Breast epithelium (tissue), 4 donors: ENCODE measurements around the gene HAUS8. TPM values are rescaled to one million over a fixed set of nuclear protein-coding genes. Genes with fewer than 3 reads are reported as not detected.
"Not testable (repeated sequence)": the region's sequence is repeated elsewhere in the genome, so short reads cannot be mapped to it uniquely, and the experiment has no call there.

Experiments
- DNase-seq, 2 donors: peaks; one replicate each; pipeline ENCODE4 v3.0.0-alpha.2; 2019; ENCODE audit warnings: low spot score in 2 of 2
- H3K27ac ChIP-seq, 2 donors: fragments of 200-600 bp; sonication (generic) in 1 of 2; one replicate each; pipeline ENCODE4 v1.5.1; 2016 to 2019; ENCODE audit warnings: mild to moderate bottlenecking in 1 of 2
- H3K27me3 ChIP-seq, 2 donors: fragments of 200-600 bp; sonication (generic) in 1 of 2; one replicate each; pipeline versions ENCODE4 v1.5.1 to v1.6.0; 2017 to 2019; ENCODE audit warnings: control low read depth in 1 of 2, mild to moderate bottlenecking in 1 of 2
- H3K36me3 ChIP-seq: fragments of 200-600 bp; one replicate; pipeline ENCODE4 v1.5.1; 2019
- H3K4me1 ChIP-seq, 2 donors: fragments of 200-600 bp; sonication (generic); one replicate each; pipeline ENCODE4 v1.5.1; 2016 to 2019; ENCODE audit warnings: control low read depth in 1 of 2
- H3K4me3 ChIP-seq, 3 donors: fragments of 200-600 bp; sonication (generic); 1 replicate in 2 of 3; 2 replicates in 1 of 3; pipeline ENCODE4 v1.5.1; 2016 to 2019; ENCODE audit warnings: mild to moderate bottlenecking in 3 of 3, moderate library complexity in 2 of 3
- H3K9me3 ChIP-seq, 2 donors: fragments of 200-600 bp; sonication (generic) in 1 of 2; one replicate each; pipeline ENCODE4 v1.5.1; 2016 to 2019; ENCODE audit warnings: control low read depth in 1 of 2
- POLR2A ChIP-seq: fragments of 450-650 bp; IDR thresholded peaks from one replicate; pipeline ENCODE4 v1.6.1; 2016; ENCODE audit warnings: antibody characterized with exemption, mild to moderate bottlenecking, moderate library complexity
- POLR2AphosphoS5 ChIP-seq, 3 donors: sonication (generic); formaldehyde crosslinking; IDR thresholded peaks; one replicate each; pipeline ENCODE4 v1.6.1; 2017; ENCODE audit warnings: antibody characterized with exemption in 3 of 3
- intact Hi-C: fragments of 100-400 bp; cut with DNase I; formaldehyde crosslinking; loops from one replicate; pipeline ENCODE4 v1.15.1; 2023; ENCODE audit warnings: low total_unique reads
- total RNA-seq, 3 donors: library from RNA; depleted of rRNA; stranded (reverse); fragments of >200 nt; gene quantifications; one replicate each; pipeline ENCODE4 v1.1.0, GENCODE V29; 2016
- TF ChIP-seq, protein P1 (sequence below), 3 donors: fragments of 450-650 bp; IDR thresholded peaks; one replicate each; pipeline ENCODE4 v1.5.1; 2016 to 2017; ENCODE audit warnings: antibody characterized with exemption in 3 of 3, mild to moderate bottlenecking in 3 of 3, moderate library complexity in 3 of 3

The HAUS8 gene
- total RNA-seq, 3 donors from 2014 or later: 5.6 to 6.7 (median 5.8) TPM

- TF ChIP-seq POLR2A (no peak), POLR2AphosphoS5 (IDR thresholded peaks at IDR 0.05) (no peak)
- TF ChIP-seq, protein P1, sequence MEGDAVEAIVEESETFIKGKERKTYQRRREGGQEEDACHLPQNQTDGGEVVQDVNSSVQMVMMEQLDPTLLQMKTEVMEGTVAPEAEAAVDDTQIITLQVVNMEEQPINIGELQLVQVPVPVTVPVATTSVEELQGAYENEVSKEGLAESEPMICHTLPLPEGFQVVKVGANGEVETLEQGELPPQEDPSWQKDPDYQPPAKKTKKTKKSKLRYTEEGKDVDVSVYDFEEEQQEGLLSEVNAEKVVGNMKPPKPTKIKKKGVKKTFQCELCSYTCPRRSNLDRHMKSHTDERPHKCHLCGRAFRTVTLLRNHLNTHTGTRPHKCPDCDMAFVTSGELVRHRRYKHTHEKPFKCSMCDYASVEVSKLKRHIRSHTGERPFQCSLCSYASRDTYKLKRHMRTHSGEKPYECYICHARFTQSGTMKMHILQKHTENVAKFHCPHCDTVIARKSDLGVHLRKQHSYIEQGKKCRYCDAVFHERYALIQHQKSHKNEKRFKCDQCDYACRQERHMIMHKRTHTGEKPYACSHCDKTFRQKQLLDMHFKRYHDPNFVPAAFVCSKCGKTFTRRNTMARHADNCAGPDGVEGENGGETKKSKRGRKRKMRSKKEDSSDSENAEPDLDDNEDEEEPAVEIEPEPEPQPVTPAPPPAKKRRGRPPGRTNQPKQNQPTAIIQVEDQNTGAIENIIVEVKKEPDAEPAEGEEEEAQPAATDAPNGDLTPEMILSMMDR (IDR thresholded peaks at IDR 0.05): no peak
- DNase-seq: no peak
- H3K27ac ChIP-seq: peak within 1 kb of the TSS in 1 of 2 donors; percentile 65
- peaks cover 0 to 14% of the 10 kb centered on the region in 2 donors for H3K27me3 ChIP-seq
- no peaks in the 10 kb centered on the region for H3K36me3 ChIP-seq
- H3K4me1 ChIP-seq: no peaks in the 10 kb centered on the region
- no peaks in the 10 kb centered on the region for H3K9me3 ChIP-seq
- peak within 1 kb of the TSS; percentile 25 to 63 (median 53) for H3K4me3 ChIP-seq
- intact Hi-C loops: loop anchor here (5.0 kb wide), 1 partner anchor 770 kb away; the partner anchor contains the start of gene B3GNT3
Observed at GRCh38 chr19:17026706-17027534, 48.3 kb downstream of the HAUS8 start, which contains the start of gene CPAMD8. CPAMD8 (minus strand) TSS chr19:17026810; CDS start chr19:17026642, 168 bp downstream.

GRCh38 chr19:17025991-17026658, 49.1 kb downstream of the HAUS8 start:
- intact Hi-C loops: loop anchor here (5.0 kb wide), 1 partner anchor 771 kb away; the partner anchor contains the start of gene B3GNT3
- TF ChIP-seq, protein P1 (IDR thresholded peaks at IDR 0.05): no peak
- H3K27me3 ChIP-seq: peaks cover 0 to 14% of the 10 kb centered on the region in 2 donors
- peak overlapping the region in 1 of 2 donors; percentile 65 for H3K27ac ChIP-seq
- DNase-seq: no peak
- no peaks in the 10 kb centered on the region for H3K4me1 ChIP-seq
- H3K9me3 ChIP-seq: no peaks in the 10 kb centered on the region
- H3K4me3 ChIP-seq: peak overlapping the region; percentile 25 to 63 (median 53)
- H3K36me3 ChIP-seq: no peaks in the 10 kb centered on the region

- TF ChIP-seq, protein P1 (IDR thresholded peaks at IDR 0.05): no peak
- TF ChIP-seq POLR2AphosphoS5 (IDR thresholded peaks at IDR 0.05) (no peak), POLR2A (no peak)
- peak overlapping the region in 2 of 3 donors; percentile 53 to 63 for H3K4me3 ChIP-seq
- no peaks in the 10 kb centered on the region for H3K36me3 ChIP-seq
- peak overlapping the region in 1 of 2 donors; percentile 65 for H3K27ac ChIP-seq
- DNase-seq: peak in 1 of 2 donors; percentile 31
- peaks cover 0 to 14% of the 10 kb centered on the region in 2 donors for H3K27me3 ChIP-seq
- peaks cover 0 to 3% of the 10 kb centered on the region in 2 donors for H3K4me1 ChIP-seq
- no peaks in the 10 kb centered on the region for H3K9me3 ChIP-seq
- intact Hi-C loops: loop anchor here (5.0 kb wide), 1 partner anchor 772 kb away; the partner anchor contains the start of gene B3GNT3
Observed at GRCh38 chr19:17025361-17025760, 49.9 kb downstream of the HAUS8 start.

DNA sequence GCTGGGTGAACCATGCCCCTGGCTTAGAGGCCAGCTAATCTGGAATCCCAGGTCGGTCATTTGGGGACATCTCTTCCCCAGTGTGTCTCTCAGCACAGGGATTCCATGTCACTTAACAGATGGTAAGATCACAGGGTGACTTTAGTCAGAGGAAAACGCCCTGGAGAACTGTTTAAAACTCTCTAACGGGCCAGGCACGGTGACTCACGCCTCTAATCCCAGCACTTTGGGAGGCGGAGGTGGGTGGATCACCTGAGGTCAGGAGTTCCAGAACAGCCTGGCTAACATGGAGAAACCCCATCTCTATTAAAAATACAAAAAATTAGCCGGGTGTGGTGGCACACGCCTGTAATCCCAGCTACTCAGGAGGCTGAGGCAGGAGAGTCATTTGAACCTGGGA, 50.3 kb downstream of the HAUS8 start:
- not testable (repeated sequence) for DNase-seq, H3K36me3 ChIP-seq, H3K9me3 ChIP-seq, H3K4me1 ChIP-seq, H3K4me3 ChIP-seq
- Histone ChIP-seq H3K27me3 (peaks cover 0 to 14% of the 10 kb centered on the region in 2 donors), H3K27ac (peak overlapping the region in 1 of 2 donors; percentile 65)
- intact Hi-C loops: loop anchor here (5.0 kb wide), 1 partner anchor 772 kb away; the partner anchor contains the start of gene B3GNT3

- no peaks in the 10 kb centered on the region for H3K36me3 ChIP-seq
- no peaks in the 10 kb centered on the region for H3K9me3 ChIP-seq
- peaks cover 0 to 5% of the 10 kb centered on the region in 2 donors for H3K4me1 ChIP-seq
- no peak overlapping the region for H3K4me3 ChIP-seq
- TF ChIP-seq POLR2A (no peak), POLR2AphosphoS5 (IDR thresholded peaks at IDR 0.05) (no peak)
- TF ChIP-seq, protein P1 (IDR thresholded peaks at IDR 0.05): no peak
- H3K27ac ChIP-seq: no peak overlapping the region
- peaks cover 0 to 14% of the 10 kb centered on the region in 2 donors for H3K27me3 ChIP-seq
- intact Hi-C loops: no loop called here
- DNase-seq: no peak
Observed at GRCh38 chr19:17023805-17024204, 51.4 kb downstream of the HAUS8 start.
